H1 (cell line): ENCODE data around the gene ESYT2. TPM values are rescaled to one million over a fixed set of nuclear protein-coding genes. Genes with fewer than 3 reads are reported as not detected.

Source experiments
- CTCF ChIA-PET: fragments of 300-600 bp; sonication (Branson Sonifier 250); formaldehyde crosslinking; loops from one replicate; lab custom pipeline; 2021; ENCODE audit not compliant: partially characterized antibody; lab: Charles Lee
- POLR2A ChIA-PET: fragments of 300-600 bp; sonication (Branson Sonifier 250); formaldehyde crosslinking; loops from one replicate; lab custom pipeline; 2021; ENCODE audit warnings: inconsistent platforms; ENCODE audit not compliant: partially characterized antibody; lab: Charles Lee
- DNase-seq, 2 experiments: peaks; one replicate each; pipeline versions ENCODE4 v3.0.0 to v3.0.0-alpha.2; 2010 to 2022; ENCODE audit warnings: low spot score in 2 of 2, low read depth in 1 of 2, mixed read lengths in 1 of 2
- FAIRE-seq: peaks from 2 replicates; lab custom pipeline; 2011; peaks lifted over from hg19 to GRCh38; lab: Jason Lieb, UNC
- H2AFZ ChIP-seq: 2 replicates; pipeline ENCODE4 v1.8.1; 2012; ENCODE audit warnings: low read length, inconsistent platforms
- H2AK5ac ChIP-seq: 2 replicates; pipeline ENCODE4 v1.6.1; 2013; ENCODE audit warnings: low read depth, low read length
- H2BK120ac ChIP-seq: replicated peaks from 2 replicates; pipeline ENCODE3; 2013; ENCODE audit warnings: low read depth, low read length, inconsistent platforms
- H2BK12ac ChIP-seq: 2 replicates; pipeline ENCODE4 v1.6.1; 2013; ENCODE audit warnings: low read depth, low read length
- H2BK15ac ChIP-seq: 2 replicates; pipeline ENCODE4 v1.6.1; 2013; ENCODE audit warnings: low read length
- H2BK20ac ChIP-seq: 2 replicates; pipeline ENCODE4 v1.6.1; 2013; ENCODE audit warnings: low read length
- H2BK5ac ChIP-seq: 2 replicates; pipeline ENCODE4 v1.6.1; 2013; ENCODE audit warnings: low read depth, low read length
- H3K14ac ChIP-seq: 2 replicates; pipeline ENCODE4 v1.6.1; 2013; ENCODE audit warnings: inconsistent platforms; ENCODE audit not compliant: insufficient read length
- H3K18ac ChIP-seq: 2 replicates; pipeline ENCODE4 v1.6.1; 2013; ENCODE audit warnings: low read length; ENCODE audit errors: extremely low read depth
- H3K23ac ChIP-seq: 2 replicates; pipeline ENCODE4 v1.6.1; 2013; ENCODE audit warnings: inconsistent platforms; ENCODE audit not compliant: insufficient read length
- H3K23me2 ChIP-seq: 2 replicates; pipeline ENCODE4 v1.6.1; 2013; ENCODE audit warnings: low read depth, low read length
- H3K27ac ChIP-seq: 2 replicates; pipeline ENCODE4 v1.6.1; 2011; ENCODE audit warnings: low read depth, low read length, inconsistent platforms
- H3K27me3 ChIP-seq, 4 experiments: replicated peaks in 1 of 4; 1 replicate in 1 of 4; 2 replicates in 3 of 4; pipeline versions ENCODE4 v1.6.1 to v1.8.1; 2011 to 2013; ENCODE audit warnings: low read length in 3 of 4, mild to moderate bottlenecking in 3 of 4, inconsistent platforms in 2 of 4, mixed read lengths in 2 of 4, moderate library complexity in 1 of 4; ENCODE audit not compliant: control insufficient read depth in 3 of 4, insufficient read depth in 3 of 4; ENCODE audit errors: extremely low read depth in 1 of 4
- H3K36me3 ChIP-seq, 4 experiments: 2 replicates each; pipeline versions ENCODE4 v1.6.1 to v1.8.1; 2011 to 2013; ENCODE audit warnings: mild to moderate bottlenecking in 4 of 4, low read length in 3 of 4, moderate library complexity in 2 of 4, control low read depth in 1 of 4, inconsistent platforms in 1 of 4; ENCODE audit not compliant: insufficient read depth in 4 of 4, control insufficient read depth in 2 of 4
- H3K4ac ChIP-seq: replicated peaks from 2 replicates; pipeline ENCODE3; 2013; ENCODE audit warnings: low read length, low read depth, mixed read lengths, inconsistent platforms; ENCODE audit not compliant: insufficient read length
- H3K4me1 ChIP-seq, 4 experiments: replicated peaks in 1 of 4; 1 replicate in 1 of 4; 2 replicates in 3 of 4; pipeline versions ENCODE4 v1.6.1 to v1.8.1; 2011 to 2013; ENCODE audit warnings: low read length in 3 of 4, inconsistent platforms in 2 of 4, mixed read lengths in 1 of 4; ENCODE audit not compliant: insufficient read depth in 4 of 4, control insufficient read depth in 3 of 4
- H3K4me2 ChIP-seq, 2 experiments: 2 replicates each; pipeline versions ENCODE4 v1.6.1 to v1.8.1; 2011 to 2013; ENCODE audit warnings: low read depth in 2 of 2, low read length in 2 of 2, control low read depth in 1 of 2, inconsistent platforms in 1 of 2, mild to moderate bottlenecking in 1 of 2; ENCODE audit not compliant: insufficient read depth in 1 of 2
- H3K4me3 ChIP-seq, 4 experiments: fragments of 200-600, 300-600 bp in 1 of 4; sonication (generic), shearing (Covaris generic), sonication (Bioruptor Twin) in 1 of 4; 2 replicates each; pipeline versions ENCODE4 v1.5.1 to v1.8.1; 2011 to 2016; ENCODE audit warnings: low read length in 4 of 4, low read depth in 3 of 4, control low read depth in 2 of 4, inconsistent platforms in 2 of 4, mild to moderate bottlenecking in 2 of 4, mixed read lengths in 1 of 4, moderate library complexity in 1 of 4; ENCODE audit not compliant: insufficient read depth in 2 of 4; ENCODE audit errors: extremely low read depth in 1 of 4
- H3K56ac ChIP-seq: replicated peaks from 2 replicates; pipeline ENCODE3; 2013; ENCODE audit warnings: low read depth, mild to moderate bottlenecking, mixed read lengths, low read length, inconsistent platforms; ENCODE audit not compliant: insufficient read length
- H3K79me1 ChIP-seq: 2 replicates; pipeline ENCODE4 v1.6.1; 2013; ENCODE audit warnings: low read depth, low read length, control low read depth
- H3K79me2 ChIP-seq, 2 experiments: 2 replicates each; pipeline versions ENCODE4 v1.6.1 to v1.8.1; 2012 to 2013; ENCODE audit warnings: low read length in 2 of 2, mild to moderate bottlenecking in 2 of 2, inconsistent platforms in 1 of 2; ENCODE audit not compliant: insufficient read depth in 2 of 2, control insufficient read depth in 1 of 2
- H3K9ac ChIP-seq, 4 experiments: replicated peaks in 1 of 4; 1 replicate in 1 of 4; 2 replicates in 3 of 4; pipeline versions ENCODE4 v1.6.1 to v1.8.1; 2011 to 2013; ENCODE audit warnings: low read depth in 3 of 4, low read length in 3 of 4, control low read depth in 2 of 4, mild to moderate bottlenecking in 2 of 4, moderate library complexity in 2 of 4, inconsistent platforms in 1 of 4; ENCODE audit errors: extremely low read depth in 1 of 4
- H3K9me3 ChIP-seq, 2 experiments: 2 replicates each; pipeline versions ENCODE4 v1.6.1 to v1.8.1; 2012 to 2013; ENCODE audit warnings: mild to moderate bottlenecking in 2 of 2, moderate library complexity in 2 of 2, control low read depth in 1 of 2, inconsistent platforms in 1 of 2, low read depth in 1 of 2, low read length in 1 of 2, mixed read lengths in 1 of 2; ENCODE audit not compliant: insufficient read depth in 2 of 2
- H4K20me1 ChIP-seq, 2 experiments: replicated peaks in 1 of 2; 2 replicates each; pipeline versions ENCODE3 to v1.8.1; 2011 to 2013; ENCODE audit warnings: inconsistent platforms in 2 of 2, low read length in 2 of 2, mild to moderate bottlenecking in 1 of 2; ENCODE audit not compliant: insufficient read depth in 2 of 2, control insufficient read depth in 1 of 2
- H4K5ac ChIP-seq: 2 replicates; pipeline ENCODE4 v1.6.1; 2013; ENCODE audit warnings: low read length, low read depth, mixed read lengths, inconsistent platforms; ENCODE audit not compliant: insufficient read length
- H4K8ac ChIP-seq: 2 replicates; pipeline ENCODE4 v1.8.0; 2013; ENCODE audit warnings: mild to moderate bottlenecking, moderate library complexity, low read length, inconsistent platforms; ENCODE audit not compliant: insufficient read depth; ENCODE audit errors: extremely low read depth
- H4K91ac ChIP-seq: replicated peaks from 2 replicates; pipeline ENCODE3; 2013; ENCODE audit warnings: low read length, mixed read lengths, inconsistent platforms; ENCODE audit not compliant: insufficient read length
- BRCA1 ChIP-seq: IDR thresholded peaks from 2 replicates; pipeline ENCODE4 v1.6.1; 2012; ENCODE audit warnings: low read depth, low read length, improper control_type of control experiment
- EZH2 ChIP-seq: fragments of 200-600 bp; sonication (generic); IDR thresholded peaks from 2 replicates; pipeline ENCODE4 v1.7.1; 2012; ENCODE audit warnings: low read depth, mild to moderate bottlenecking, moderate library complexity, low read length, inconsistent platforms; ENCODE audit not compliant: severe bottlenecking
- RXRA ChIP-seq: IDR thresholded peaks from 2 replicates; pipeline ENCODE4 v1.6.1; 2011; ENCODE audit warnings: low read depth, mild to moderate bottlenecking, low read length, moderate library complexity; ENCODE audit not compliant: insufficient read depth
- WGBS, 2 experiments: shearing (Covaris generic) in 1 of 2; methylation state at CpG; one replicate each; pipeline versions ENCODE4 v1.1.6 to v1.1.7; 2013 to 2015; ENCODE audit warnings: low lambda C conversion rate in 2 of 2, mixed read lengths in 2 of 2, inconsistent platforms in 1 of 2, low coverage in 1 of 2, missing lambda C conversion rate in 1 of 2; ENCODE audit not compliant: insufficient replicate concordance in 2 of 2, insufficient coverage in 1 of 2, insufficient read length in 1 of 2; ENCODE audit errors: extremely low coverage in 1 of 2, missing lambda C conversion rate in 1 of 2; 5-methylcytosine and 5-hydroxymethylcytosine counted together
- polyA plus RNA-seq, 7 experiments: library from polyadenylated mRNA; depleted of rRNA in 3 of 7; stranded (reverse) in 5 of 7; unstranded in 2 of 7; fragments of >200 nt in 5 of 7; fragments of 200-250 nt in 2 of 7; gene quantifications; 1 replicate in 5 of 7; 2 replicates in 1 of 7; 4 replicates in 1 of 7; pipeline versions ENCODE4 v1.2.1 to v1.2.3, GENCODE V29; 2011 to 2013; ENCODE audit warnings: missing spikeins in 2 of 7, mixed read lengths in 2 of 7
- total RNA-seq: library from RNA; stranded (reverse); fragmentation: NEBNext Ultra II Directional; extraction: Animal tissue kit (Norgen Biotek cat#: 25700); gene quantifications from 2 replicates; pipeline ENCODE4 v1.2.1, GENCODE V29; 2021

Gene ESYT2
- total and polyA plus RNA-seq, 2 of the 8 experiments (the other 6 are each of a cell fraction or from before 2014, with no cell fraction given): 27.0 to 37.5 TPM

DNA sequence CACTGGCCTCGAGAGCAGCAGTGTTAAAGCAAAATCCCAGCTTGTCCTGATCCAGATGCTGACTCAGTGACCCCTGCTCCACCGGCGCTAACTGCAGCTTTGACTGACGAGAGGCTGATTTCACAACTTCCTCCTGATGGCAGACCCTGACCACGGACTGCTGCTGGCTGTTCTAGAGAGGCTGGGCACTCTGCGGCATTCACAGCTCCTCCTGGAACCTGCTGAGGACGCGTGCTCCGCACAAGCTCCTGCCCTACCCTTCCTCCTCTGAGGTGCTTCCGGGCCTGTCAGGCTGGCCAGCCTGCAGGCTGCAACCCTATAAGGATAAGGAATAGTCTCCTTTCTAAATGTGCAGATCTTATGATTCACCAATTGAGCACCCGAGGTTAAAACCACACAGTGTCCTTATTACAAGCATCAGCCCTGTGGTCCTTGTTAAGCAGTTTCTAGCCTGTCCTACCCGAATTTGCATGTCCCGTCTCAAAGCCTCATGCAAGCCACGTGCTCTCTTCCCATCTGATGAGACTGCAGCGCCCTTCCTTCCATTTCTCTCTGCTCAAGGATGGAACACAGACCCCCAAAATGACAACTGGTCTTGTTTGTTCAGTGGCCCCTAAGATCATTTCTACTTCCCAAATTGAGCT, 89.2 kb downstream of the ESYT2 start:
- Histone ChIP-seq H3K18ac (no peak overlapping the region), H3K23ac (no peak overlapping the region), H3K23me2 (no peaks in the 10 kb centered on the region; the same call in 1 of the 2 replicates), H3K27ac (no peak overlapping the region), H2BK20ac (no peak overlapping the region), H3K4me1 (no peaks in the 10 kb centered on the region), H4K20me1 (peaks cover 1 to 2% of the 10 kb centered on the region in 2 experiments), H3K79me1 (no peaks in the 10 kb centered on the region), H3K9me3 (no peaks in the 10 kb centered on the region), H3K14ac (no peak overlapping the region), H3K4me3 (no peak overlapping the region), H3K27me3 (no peaks in the 10 kb centered on the region), H3K9ac (no peak overlapping the region), H2AK5ac (no peak overlapping the region), H4K5ac (no peak overlapping the region), H3K56ac (no peak overlapping the region), H3K79me2 (no peaks in the 10 kb centered on the region), H2AFZ (no peak overlapping the region), H4K91ac (no peak overlapping the region), H2BK5ac (no peak overlapping the region), H2BK120ac (no peak overlapping the region), H3K36me3 (peaks cover 10 to 44% (median 31%) of the 10 kb centered on the region in 4 experiments), H4K8ac (no peak overlapping the region), H3K4me2 (no peak overlapping the region), H3K4ac (no peak overlapping the region), H2BK12ac (no peak overlapping the region), H2BK15ac (no peak overlapping the region)
- DNase-seq: peak in 1 of 2 experiments; percentile 40
- no peak for FAIRE-seq
- CTCF ChIA-PET: interaction anchor here (1.1 to 3.7 kb wide), 5 partner anchors 9 to 45 kb away, joined by 3 to 16 read pairs (median 7); partner anchors contain the start of gene NCAPG2
- POLR2A ChIA-PET: interaction anchor here (0.6 kb wide), 1 partner anchor 35 kb away, joined by 3 read pairs; the partner anchor contains the start of gene NCAPG2
- 88% methylated on average over 15 of the region's 15 CpGs; no CpG with 5 or more reads in 1 of the 2 experiments for WGBS, 2 experiments
- no peak for TF ChIP-seq EZH2
- TF ChIP-seq RXRA: no peak
- TF ChIP-seq BRCA1: no peak
